NCI-H748 (cell line): ENCODE data around the gene RCL1.
A peak's percentile ranks its signal among the peaks of the same experiment; 100 is the strongest.
"Not testable (repeated sequence)": the region's sequence is repeated elsewhere in the genome, so short reads cannot be mapped to it uniquely, and the experiment has no call there.

Experiments used
- DNase-seq: peaks from one replicate; lab custom pipeline; 2025; ENCODE audit not compliant: unreplicated experiment; lab: John Stamatoyannopoulos, UW

RCL1 gene

GRCh38 chr9:4781408-4781807 is 11.3 kb upstream of the RCL1 start:
- no peak for DNase-seq

GRCh38 chr9:4783191-4783590 is 9.6 kb upstream of the RCL1 start:
- not testable (repeated sequence) for DNase-seq

DNA sequence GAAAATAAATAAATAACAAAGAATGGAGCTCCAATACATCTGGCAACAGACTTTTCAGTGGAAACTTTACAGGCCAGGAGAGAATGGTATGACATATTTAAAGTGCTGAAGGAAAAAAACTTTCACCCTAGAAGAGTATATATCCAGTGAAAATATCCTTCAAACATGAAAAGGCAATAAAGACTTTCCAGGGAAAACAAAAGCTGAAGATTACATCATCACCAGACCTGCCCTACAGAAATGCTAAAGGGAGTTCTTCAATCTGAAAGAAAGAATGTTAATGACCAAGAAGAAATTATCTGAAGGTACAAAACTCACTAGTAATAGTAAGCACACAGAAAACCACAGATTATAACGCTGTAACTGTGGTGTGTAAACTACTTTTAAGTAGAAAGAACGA is 8.3 kb upstream of the RCL1 start:
- no peak for DNase-seq

GRCh38 chr9:4786599-4786998 is 6.1 kb upstream of the RCL1 start:
- no peak for DNase-seq

DNA sequence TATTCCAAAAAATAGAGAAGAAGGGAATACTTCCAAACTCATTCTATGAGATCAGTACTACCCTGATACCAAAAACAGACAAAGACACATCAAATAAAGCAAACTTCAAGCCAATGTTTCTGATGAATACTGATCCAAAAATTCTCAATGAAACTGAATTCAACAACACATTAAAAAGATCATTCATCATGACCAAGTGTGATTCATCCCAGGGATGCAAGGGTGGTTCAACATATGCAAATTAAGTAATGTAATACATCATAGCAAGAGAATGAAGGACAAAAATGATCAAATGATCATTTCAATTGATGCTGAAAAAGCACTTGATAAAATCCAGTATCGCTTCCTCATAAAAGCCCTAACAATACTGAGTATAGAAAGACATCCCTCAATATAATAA is 4.9 kb upstream of the RCL1 start:
- no peak for DNase-seq

GRCh38 chr9:4788703-4789102 is 4.0 kb upstream of the RCL1 start:
- no peak for DNase-seq

- DNase-seq: peak; percentile 82
These were observed 631 bp upstream of the RCL1 start for GRCh38 chr9:4792054-4792571.

- no peak for DNase-seq
These were observed 983 bp downstream of the RCL1 start for GRCh38 chr9:4793459-4794395.

GRCh38 chr9:4794691-4795090 is 1.9 kb downstream of the RCL1 start:
- DNase-seq: no peak

DNA sequence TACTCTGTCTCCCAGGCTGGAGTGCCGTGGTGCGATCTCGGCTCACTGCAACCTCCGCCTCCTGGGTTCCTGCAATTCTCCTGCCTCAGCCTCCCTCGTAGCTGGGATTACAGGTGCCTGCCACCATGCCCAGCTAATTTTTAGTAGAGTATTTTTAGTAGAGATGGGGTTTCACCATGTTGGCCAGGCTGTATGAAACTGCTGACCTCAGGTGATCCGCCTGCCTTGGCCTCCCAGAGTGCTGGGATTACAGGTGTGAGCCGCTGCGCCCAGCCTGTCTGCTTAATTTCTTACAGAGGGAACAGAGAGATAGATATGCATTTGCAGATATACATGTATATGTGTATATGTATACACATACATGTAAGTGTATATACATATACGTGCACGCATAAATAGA is 2.4 kb downstream of the RCL1 start:
- DNase-seq: not testable (repeated sequence)

DNA sequence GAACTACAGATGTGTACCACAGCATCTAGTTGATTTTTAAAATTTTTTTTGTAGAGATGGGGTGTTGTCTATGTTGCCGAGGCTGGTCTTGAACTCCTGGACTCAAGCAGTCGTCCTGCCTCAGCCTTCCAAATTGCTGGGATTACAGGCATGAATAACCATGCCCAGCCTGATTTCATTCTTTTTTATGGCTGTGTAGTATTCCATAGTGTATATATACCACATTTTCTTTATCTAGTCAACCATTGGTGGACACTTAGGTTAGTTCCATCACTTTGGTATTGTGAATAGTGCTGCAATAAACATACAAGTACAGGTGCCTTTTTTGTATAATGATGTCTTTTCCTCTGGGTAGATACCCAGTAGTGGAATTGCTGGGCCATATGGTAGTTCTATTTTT is 3.8 kb downstream of the RCL1 start:
- no peak for DNase-seq

- DNase-seq: peak; percentile 49
These were observed 4.5 kb downstream of the RCL1 start for GRCh38 chr9:4796988-4797853.

- DNase-seq: no peak
These were observed 5.1 kb downstream of the RCL1 start for GRCh38 chr9:4797854-4798150.

GRCh38 chr9:4798281-4799032 is 5.7 kb downstream of the RCL1 start:
- no peak for DNase-seq

- DNase-seq: no peak
These were observed 6.3 kb downstream of the RCL1 start for GRCh38 chr9:4799033-4799430.

DNA sequence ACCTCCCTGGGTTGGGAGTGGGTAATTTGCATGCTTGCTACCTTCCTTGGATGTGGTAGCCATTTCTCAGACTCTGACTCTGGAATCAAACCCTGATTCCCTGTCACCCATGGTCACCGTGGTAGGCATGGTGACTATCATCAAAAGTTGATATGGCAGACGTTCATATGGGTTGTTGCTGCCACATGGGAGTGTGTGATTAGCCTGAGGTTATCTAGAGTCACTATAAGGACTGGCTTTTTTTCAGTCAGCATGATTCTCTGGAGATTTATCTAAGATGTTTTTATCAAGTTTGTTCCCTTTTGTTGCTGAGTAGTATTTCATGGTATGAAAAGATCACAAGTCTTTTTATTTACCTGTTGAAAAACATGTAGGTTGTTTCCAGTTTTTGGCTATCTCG is 7.0 kb downstream of the RCL1 start:
- DNase-seq: no peak

DNA sequence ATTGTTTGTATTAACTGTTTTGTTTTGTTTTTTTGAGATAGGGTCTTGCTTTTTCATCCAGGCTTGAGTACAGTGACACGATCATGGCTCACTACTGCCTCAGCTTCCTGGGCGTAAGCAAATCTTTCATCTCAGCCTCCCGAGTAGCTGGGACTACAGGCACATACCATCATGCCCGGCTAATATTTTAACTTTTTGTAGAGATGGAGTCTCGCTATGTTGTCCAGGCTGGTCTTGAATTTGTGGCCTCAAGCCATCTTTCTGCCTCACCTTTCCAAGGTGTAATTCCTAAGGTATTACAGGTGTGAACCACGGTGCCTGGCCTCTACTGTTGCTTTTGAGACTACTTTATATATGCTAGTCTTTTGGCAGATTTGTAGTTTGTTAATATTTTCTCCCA is 8.4 kb downstream of the RCL1 start:
- no peak for DNase-seq

DNA sequence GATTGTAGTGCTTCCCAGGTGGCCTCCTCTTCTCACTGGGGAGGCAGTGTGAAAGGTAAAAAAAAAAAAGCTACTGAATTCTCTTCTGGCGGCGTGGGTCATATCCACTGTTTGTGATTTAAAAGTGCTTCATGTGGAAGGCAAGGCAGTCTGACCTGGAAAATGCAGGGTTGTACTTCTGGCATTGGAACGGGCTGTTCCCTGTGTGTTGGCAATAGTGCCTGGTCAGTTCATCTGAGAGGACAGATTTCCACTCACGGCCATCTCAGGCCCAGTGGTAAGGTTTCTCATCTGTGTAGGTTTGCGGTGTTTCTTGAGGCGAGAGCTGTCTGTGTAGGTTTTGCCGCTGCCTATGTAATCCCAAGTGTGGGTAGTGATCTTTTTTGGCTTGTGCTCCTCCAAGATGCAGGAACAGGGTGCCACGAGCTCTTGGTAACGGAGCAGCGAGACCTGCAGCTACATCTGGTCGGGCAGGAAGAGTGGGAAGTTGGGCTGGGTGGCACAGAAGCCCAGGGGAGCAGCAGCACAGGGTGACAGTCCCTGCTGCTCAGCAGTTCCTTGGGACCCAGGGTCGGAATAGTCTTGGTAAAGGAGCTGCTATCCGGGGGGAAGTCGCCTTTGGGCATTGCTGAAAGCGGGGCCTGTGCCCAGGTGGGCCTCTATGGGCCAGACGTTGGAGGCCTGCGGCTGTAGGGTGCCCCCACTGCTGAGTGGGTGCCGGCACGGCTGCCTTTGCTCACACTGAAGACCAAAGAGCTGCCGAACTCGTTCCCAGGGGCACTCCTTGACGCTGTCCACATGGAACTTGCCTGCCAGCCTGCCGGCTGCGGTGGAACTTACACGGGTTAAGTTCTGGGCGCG is 11.2 kb downstream of the RCL1 start:
- DNase-seq: no peak

DNA sequence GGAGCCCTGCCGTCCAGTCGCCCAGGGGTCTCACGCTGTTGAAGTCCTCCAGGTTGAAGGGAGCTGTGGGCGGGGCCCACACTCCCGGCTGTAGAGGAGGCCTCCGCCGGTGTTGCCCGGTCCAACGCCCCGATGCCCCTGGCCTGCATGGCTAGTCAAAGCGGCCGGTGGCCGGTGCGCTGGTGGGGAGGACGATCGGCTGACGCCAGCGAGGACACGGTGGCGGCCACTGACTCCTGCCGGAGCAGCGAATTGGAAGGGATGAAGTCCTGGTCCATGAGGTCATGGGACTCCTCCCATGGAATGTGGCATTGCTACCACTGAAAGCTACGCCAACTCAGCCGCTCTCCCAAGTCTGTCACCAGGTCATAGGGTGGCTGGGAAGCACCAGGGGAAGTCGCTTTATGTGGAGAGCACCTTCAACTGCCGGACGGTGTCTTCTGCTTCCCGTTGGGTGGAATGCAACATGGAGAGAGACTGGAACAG is 11.8 kb downstream of the RCL1 start:
- no peak for DNase-seq
